ENCODE data around the gene SLC9C1. TPM values are rescaled to one million over a fixed set of nuclear protein-coding genes. Genes with fewer than 3 reads are reported as not detected.

The SLC9C1 gene
- total and polyA plus RNA-seq, 2 experiments from 2014 or later: 0.03 TPM; not detected in 1

- WGBS (ENCODE audit: low lambda C conversion rate, missing lambda C conversion rate): 51% methylated on average over 2 of the region's 2 CpGs
- DNase-seq (ENCODE audit: low spot score): no peak
- Histone ChIP-seq H3K4me1 (ENCODE audit: insufficient read depth) (no peaks in the 10 kb centered on the region), H3K27me3 (no peaks in the 10 kb centered on the region), H3K9me2 (replicated peaks; ENCODE audit: insufficient read depth) (no peaks in the 10 kb centered on the region), H3K4me2 (no peak overlapping the region), H3K4me3 (no peak overlapping the region), H3K9me3 (ENCODE audit: low read depth) (no peaks in the 10 kb centered on the region), H3K79me2 (no peaks in the 10 kb centered on the region), H3K27ac (no peak overlapping the region), H2AFZ (no peak overlapping the region), H3K36me3 (replicated peaks; ENCODE audit: insufficient read depth, low read depth) (no peaks in the 10 kb centered on the region), H4K20me1 (ENCODE audit: insufficient read depth, poor library complexity, severe bottlenecking) (no peaks in the 10 kb centered on the region)
- TF ChIP-seq, protein P1, sequence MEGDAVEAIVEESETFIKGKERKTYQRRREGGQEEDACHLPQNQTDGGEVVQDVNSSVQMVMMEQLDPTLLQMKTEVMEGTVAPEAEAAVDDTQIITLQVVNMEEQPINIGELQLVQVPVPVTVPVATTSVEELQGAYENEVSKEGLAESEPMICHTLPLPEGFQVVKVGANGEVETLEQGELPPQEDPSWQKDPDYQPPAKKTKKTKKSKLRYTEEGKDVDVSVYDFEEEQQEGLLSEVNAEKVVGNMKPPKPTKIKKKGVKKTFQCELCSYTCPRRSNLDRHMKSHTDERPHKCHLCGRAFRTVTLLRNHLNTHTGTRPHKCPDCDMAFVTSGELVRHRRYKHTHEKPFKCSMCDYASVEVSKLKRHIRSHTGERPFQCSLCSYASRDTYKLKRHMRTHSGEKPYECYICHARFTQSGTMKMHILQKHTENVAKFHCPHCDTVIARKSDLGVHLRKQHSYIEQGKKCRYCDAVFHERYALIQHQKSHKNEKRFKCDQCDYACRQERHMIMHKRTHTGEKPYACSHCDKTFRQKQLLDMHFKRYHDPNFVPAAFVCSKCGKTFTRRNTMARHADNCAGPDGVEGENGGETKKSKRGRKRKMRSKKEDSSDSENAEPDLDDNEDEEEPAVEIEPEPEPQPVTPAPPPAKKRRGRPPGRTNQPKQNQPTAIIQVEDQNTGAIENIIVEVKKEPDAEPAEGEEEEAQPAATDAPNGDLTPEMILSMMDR (IDR thresholded peaks at IDR 0.05; ENCODE audit: poor library complexity): no peak
- TF ChIP-seq EZH2phosphoT487 (IDR thresholded peaks at IDR 0.05; ENCODE audit: low read depth, severe bottlenecking, unreplicated experiment) (no peak), EZH2 (IDR thresholded peaks at IDR 0.05; ENCODE audit: borderline replicate concordance) (no peak)
These were observed 46.7 kb downstream of the SLC9C1 start for GRCh38 chr3:112247350-112247749.

- 88% methylated on average over 4 of the region's 4 CpGs for WGBS (ENCODE audit: low lambda C conversion rate, missing lambda C conversion rate)
- no peak overlapping the region for H3K27ac ChIP-seq
- no peak overlapping the region for H3K4me2 ChIP-seq
- no peak overlapping the region for H2AFZ ChIP-seq
- TF ChIP-seq EZH2 (IDR thresholded peaks at IDR 0.05; ENCODE audit: borderline replicate concordance) (no peak), EZH2phosphoT487 (IDR thresholded peaks at IDR 0.05; ENCODE audit: low read depth, severe bottlenecking, unreplicated experiment) (no peak)
- TF ChIP-seq, protein P1 (IDR thresholded peaks at IDR 0.05; ENCODE audit: poor library complexity): no peak
- H3K36me3 ChIP-seq (replicated peaks; ENCODE audit: insufficient read depth, low read depth): no peaks in the 10 kb centered on the region
- no peak for DNase-seq (ENCODE audit: low spot score)
- H3K9me2 ChIP-seq (replicated peaks; ENCODE audit: insufficient read depth): no peaks in the 10 kb centered on the region
- H3K4me1 ChIP-seq (ENCODE audit: insufficient read depth): no peaks in the 10 kb centered on the region
- H3K27me3 ChIP-seq: no peaks in the 10 kb centered on the region
- H3K79me2 ChIP-seq: no peaks in the 10 kb centered on the region
- H3K4me3 ChIP-seq: no peak overlapping the region
- H3K9me3 ChIP-seq (ENCODE audit: low read depth): no peaks in the 10 kb centered on the region
- H4K20me1 ChIP-seq (ENCODE audit: insufficient read depth, poor library complexity, severe bottlenecking): no peaks in the 10 kb centered on the region
These were observed 60.9 kb downstream of the SLC9C1 start for GRCh38 chr3:112233083-112233482.

GRCh38 chr3:112231727-112232126 is 62.3 kb downstream of the SLC9C1 start:
- no peak overlapping the region for H3K4me2 ChIP-seq
- no peaks in the 10 kb centered on the region for H3K79me2 ChIP-seq
- H3K36me3 ChIP-seq (replicated peaks; ENCODE audit: insufficient read depth, low read depth): no peaks in the 10 kb centered on the region
- no peak overlapping the region for H3K27ac ChIP-seq
- H2AFZ ChIP-seq: no peak overlapping the region
- H3K4me1 ChIP-seq (ENCODE audit: insufficient read depth): no peaks in the 10 kb centered on the region
- DNase-seq (ENCODE audit: low spot score): no peak
- no peaks in the 10 kb centered on the region for H3K9me2 ChIP-seq (replicated peaks; ENCODE audit: insufficient read depth)
- H4K20me1 ChIP-seq (ENCODE audit: insufficient read depth, poor library complexity, severe bottlenecking): no peaks in the 10 kb centered on the region
- WGBS (ENCODE audit: low lambda C conversion rate, missing lambda C conversion rate): 77% methylated on average over 3 of the region's 3 CpGs
- H3K27me3 ChIP-seq: no peaks in the 10 kb centered on the region
- no peak overlapping the region for H3K4me3 ChIP-seq
- no peaks in the 10 kb centered on the region for H3K9me3 ChIP-seq (ENCODE audit: low read depth)
- TF ChIP-seq EZH2phosphoT487 (IDR thresholded peaks at IDR 0.05; ENCODE audit: low read depth, severe bottlenecking, unreplicated experiment) (no peak), EZH2 (IDR thresholded peaks at IDR 0.05; ENCODE audit: borderline replicate concordance) (no peak)
- TF ChIP-seq, protein P1 (IDR thresholded peaks at IDR 0.05; ENCODE audit: poor library complexity): no peak

GRCh38 chr3:112230033-112230432 is 64.0 kb downstream of the SLC9C1 start:
- DNase-seq (ENCODE audit: low spot score): no peak
- Histone ChIP-seq H3K79me2 (no peaks in the 10 kb centered on the region), H2AFZ (no peak overlapping the region), H3K4me3 (no peak overlapping the region), H3K9me2 (replicated peaks; ENCODE audit: insufficient read depth) (no peaks in the 10 kb centered on the region), H4K20me1 (ENCODE audit: insufficient read depth, poor library complexity, severe bottlenecking) (no peaks in the 10 kb centered on the region), H3K4me2 (no peak overlapping the region), H3K36me3 (replicated peaks; ENCODE audit: insufficient read depth, low read depth) (no peaks in the 10 kb centered on the region), H3K9me3 (ENCODE audit: low read depth) (no peaks in the 10 kb centered on the region), H3K27ac (no peak overlapping the region), H3K27me3 (no peaks in the 10 kb centered on the region), H3K4me1 (ENCODE audit: insufficient read depth) (no peaks in the 10 kb centered on the region)
- no peak for TF ChIP-seq EZH2phosphoT487 (IDR thresholded peaks at IDR 0.05; ENCODE audit: low read depth, severe bottlenecking, unreplicated experiment)
- TF ChIP-seq, protein P1 (IDR thresholded peaks at IDR 0.05; ENCODE audit: poor library complexity): no peak
- no peak for TF ChIP-seq EZH2 (IDR thresholded peaks at IDR 0.05; ENCODE audit: borderline replicate concordance)
- WGBS (ENCODE audit: low lambda C conversion rate, missing lambda C conversion rate): 88% methylated on average over 1 of the region's 1 CpG
